IPS DF 6.9 (cell line): ENCODE measurements around the gene LIPG.

Source experiments
- DNase-seq: peaks from one replicate; pipeline ENCODE4 v3.0.0-alpha.2; 2013; ENCODE audit warnings: low read depth, low spot score
- H3K27ac ChIP-seq: one replicate; pipeline ENCODE4 v1.5.1; 2013; ENCODE audit warnings: low read length, control low read depth
- H3K27me3 ChIP-seq: 2 replicates; pipeline ENCODE4 v1.6.1; 2013; ENCODE audit warnings: mild to moderate bottlenecking, low read length; ENCODE audit not compliant: control insufficient read depth, insufficient read depth
- H3K36me3 ChIP-seq: 2 replicates; pipeline ENCODE4 v1.6.1; 2013; ENCODE audit warnings: low read length; ENCODE audit not compliant: control insufficient read depth, insufficient read depth
- H3K4me1 ChIP-seq: 2 replicates; pipeline ENCODE4 v1.6.1; 2013; ENCODE audit warnings: low read length; ENCODE audit not compliant: control insufficient read depth, insufficient read depth
- H3K4me3 ChIP-seq: 2 replicates; pipeline ENCODE4 v1.5.1; 2013; ENCODE audit warnings: mild to moderate bottlenecking, low read length
- H3K9me3 ChIP-seq: 2 replicates; pipeline ENCODE4 v1.6.1; 2013; ENCODE audit warnings: low read length, inconsistent platforms; ENCODE audit not compliant: control insufficient read depth, insufficient read depth
- WGBS: extraction: QIAGEN DNeasy Blood & Tissue Kit; methylation state at CpG from one replicate; pipeline ENCODE4 v1.1.7; 2013; ENCODE audit warnings: mixed read lengths, missing lambda C conversion rate; ENCODE audit not compliant: insufficient read length, insufficient coverage; 5-methylcytosine and 5-hydroxymethylcytosine counted together

LIPG gene

DNA sequence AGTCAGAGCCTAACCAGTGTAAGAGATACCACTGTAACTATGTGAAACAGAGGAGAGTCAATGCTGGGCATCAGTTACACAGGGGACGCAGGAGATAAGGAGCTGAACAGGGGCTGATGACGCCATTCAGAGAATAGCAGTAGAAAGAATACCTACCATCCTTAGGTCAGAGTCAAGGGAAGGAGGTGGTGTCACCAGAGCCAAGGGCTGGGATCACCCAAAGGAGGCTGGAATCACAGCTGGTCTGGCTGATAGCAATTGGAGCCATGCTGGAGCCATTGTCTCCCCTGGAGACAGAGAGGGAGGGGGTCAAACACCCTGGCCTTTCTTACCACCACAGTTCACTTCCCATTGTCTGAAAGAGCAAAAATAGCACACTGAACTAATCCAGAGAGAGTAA is 37.5 kb upstream of the LIPG start:
- no peak overlapping the region for H3K4me3 ChIP-seq
- H3K4me1 ChIP-seq, result peaks cover 3% of the 10 kb centered on the region; the same call in 1 of the 2 replicates
- no peak overlapping the region for H3K27ac ChIP-seq
- no peaks in the 10 kb centered on the region for H3K36me3 ChIP-seq
- H3K27me3 ChIP-seq, result no peaks in the 10 kb centered on the region
- no peaks in the 10 kb centered on the region for H3K9me3 ChIP-seq
- no CpG with 5 or more reads among the region's 2 CpGs for WGBS
- no peak for DNase-seq

DNA sequence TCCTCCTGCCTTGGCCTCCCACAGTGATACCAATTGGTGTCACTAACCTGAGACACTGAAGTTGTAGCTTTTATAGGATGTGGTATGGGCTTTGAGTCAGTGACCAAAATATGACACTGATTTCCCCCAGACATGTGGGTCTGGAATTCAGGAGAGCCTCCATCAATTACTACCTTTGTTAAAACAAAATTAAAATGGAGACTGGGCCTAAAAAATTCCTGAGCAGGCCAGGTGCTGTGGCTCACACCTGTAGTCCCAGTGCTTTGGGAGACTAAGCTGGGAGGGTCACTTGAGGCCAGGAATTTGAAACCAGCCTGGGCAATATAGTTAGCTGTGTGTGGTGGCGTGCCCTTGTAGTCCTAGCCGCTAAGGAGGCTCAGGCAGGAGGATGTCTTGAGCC is 36.9 kb upstream of the LIPG start:
- no peaks in the 10 kb centered on the region for H3K9me3 ChIP-seq
- no peak overlapping the region for H3K27ac ChIP-seq
- no peaks in the 10 kb centered on the region for H3K4me1 ChIP-seq
- no CpG with 5 or more reads among the region's 2 CpGs for WGBS
- no peak for DNase-seq
- no peaks in the 10 kb centered on the region for H3K27me3 ChIP-seq
- no peak overlapping the region for H3K4me3 ChIP-seq
- no peaks in the 10 kb centered on the region for H3K36me3 ChIP-seq

- no peak overlapping the region for H3K4me3 ChIP-seq
- H3K9me3 ChIP-seq, result no peaks in the 10 kb centered on the region
- no peaks in the 10 kb centered on the region for H3K36me3 ChIP-seq
- no peak for DNase-seq
- H3K27me3 ChIP-seq, result no peaks in the 10 kb centered on the region
- no peaks in the 10 kb centered on the region for H3K4me1 ChIP-seq
- no peak overlapping the region for H3K27ac ChIP-seq
- WGBS, result no CpG with 5 or more reads among the region's 2 CpGs
Observed at GRCh38 chr18:49525981-49526380, 35.9 kb upstream of the LIPG start.

GRCh38 chr18:49527631-49528327 is 34.1 kb upstream of the LIPG start:
- DNase-seq, result no peak

DNA sequence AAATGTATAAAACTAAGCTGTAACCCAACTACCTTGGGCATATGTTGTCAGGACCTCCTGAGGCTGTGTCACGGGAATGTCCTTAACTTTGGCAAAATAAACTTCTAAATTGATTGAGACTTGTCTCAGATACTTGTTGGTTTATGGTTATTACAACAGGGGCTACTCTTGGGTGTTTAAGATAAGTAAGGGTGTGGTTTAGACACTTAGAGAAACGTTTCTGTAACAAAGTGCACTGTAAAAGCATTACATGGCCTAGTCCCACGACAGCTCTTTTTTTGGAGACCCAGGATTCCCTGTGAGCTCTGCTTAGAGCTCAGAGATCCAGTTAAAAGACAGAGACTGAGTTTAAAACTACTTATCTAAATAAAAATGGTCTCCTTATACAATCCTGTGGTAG is 32.3 kb upstream of the LIPG start:
- Histone ChIP-seq H3K27ac (no peak overlapping the region), H3K4me1 (no peaks in the 10 kb centered on the region), H3K4me3 (no peak overlapping the region), H3K36me3 (no peaks in the 10 kb centered on the region), H3K27me3 (no peaks in the 10 kb centered on the region), H3K9me3 (no peaks in the 10 kb centered on the region)
- DNase-seq, result no peak
- no CpG with 5 or more reads among the region's 3 CpGs for WGBS

More at GRCh38 chr18:49527631-49528327, 34.1 kb upstream of the LIPG start:
- H3K27me3 ChIP-seq, result no peaks in the 10 kb centered on the region
- no peak overlapping the region for H3K4me3 ChIP-seq
- WGBS, result no CpG with 5 or more reads among the region's 8 CpGs
- H3K4me1 ChIP-seq, result no peaks in the 10 kb centered on the region
- no peaks in the 10 kb centered on the region for H3K9me3 ChIP-seq
- no peak overlapping the region for H3K27ac ChIP-seq
- H3K36me3 ChIP-seq, result no peaks in the 10 kb centered on the region

DNA sequence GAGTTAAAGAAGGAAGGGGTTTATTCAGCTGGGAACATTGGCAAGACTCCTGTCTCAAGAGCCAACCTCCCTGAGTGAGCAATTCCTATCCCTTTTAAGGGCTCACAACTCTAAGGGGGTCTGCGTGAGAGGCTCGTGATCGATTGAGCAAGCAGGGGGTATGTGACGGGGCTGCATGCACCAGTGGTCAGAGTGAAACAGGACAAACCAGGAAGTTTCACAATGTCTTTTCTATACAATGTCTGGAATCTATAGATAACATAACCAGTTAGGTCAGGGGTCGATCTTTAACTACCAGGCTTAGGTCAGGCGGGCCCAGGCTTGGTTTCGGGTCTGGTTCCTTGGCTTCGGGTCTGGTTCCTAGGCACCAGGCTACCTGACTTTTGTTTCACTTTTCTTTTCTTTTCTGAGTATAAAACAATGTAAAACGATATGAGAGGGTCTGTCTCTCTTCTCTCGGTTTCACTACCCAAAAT is 30.1 kb upstream of the LIPG start:
- Histone ChIP-seq H3K9me3 (no peaks in the 10 kb centered on the region), H3K27ac (no peak overlapping the region), H3K27me3 (no peaks in the 10 kb centered on the region), H3K4me3 (no peak overlapping the region), H3K4me1 (no peaks in the 10 kb centered on the region), H3K36me3 (no peaks in the 10 kb centered on the region)
- no peak for DNase-seq
- no CpG with 5 or more reads among the region's 10 CpGs for WGBS

DNA sequence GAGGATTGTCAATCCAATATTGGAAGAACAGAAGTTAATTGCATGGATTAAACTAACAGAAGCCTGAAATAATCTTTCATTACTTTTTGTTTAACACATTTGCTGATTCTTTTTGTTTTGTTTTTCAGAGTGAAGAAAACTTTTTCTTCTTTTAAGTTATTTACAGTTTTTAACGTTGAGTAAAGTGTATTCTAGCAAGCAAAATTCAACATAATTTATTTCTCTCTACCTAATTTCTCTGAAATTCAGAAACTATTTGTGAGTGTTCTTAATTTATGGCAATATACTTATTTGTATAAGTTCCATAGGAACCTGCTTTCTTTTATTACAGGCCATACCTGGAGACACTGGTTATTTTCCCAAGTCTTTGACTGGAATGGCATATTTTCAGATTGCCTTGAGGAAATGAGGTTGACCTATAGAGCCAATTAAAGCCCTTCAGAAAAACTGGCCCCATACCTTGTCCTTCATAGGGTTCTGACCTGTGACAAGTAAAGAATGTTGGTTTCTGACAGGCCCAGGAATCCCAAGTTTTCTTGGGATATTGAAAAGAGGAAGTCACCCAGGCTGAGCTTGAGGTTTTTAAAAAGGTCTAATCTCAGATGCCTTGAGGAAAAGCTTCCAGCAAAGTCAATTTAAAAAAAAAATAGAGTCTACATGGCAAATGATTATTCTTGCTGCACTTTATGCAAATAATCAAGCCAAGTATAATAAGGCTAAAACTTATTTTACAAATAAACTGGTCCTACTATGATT is 26.8 kb upstream of the LIPG start:
- Histone ChIP-seq H3K27ac (no peak overlapping the region), H3K27me3 (no peaks in the 10 kb centered on the region), H3K4me3 (no peak overlapping the region), H3K36me3 (no peaks in the 10 kb centered on the region), H3K4me1 (no peaks in the 10 kb centered on the region), H3K9me3 (no peaks in the 10 kb centered on the region)
- no CpG with 5 or more reads among the region's 1 CpG for WGBS
- DNase-seq, result no peak

GRCh38 chr18:49537232-49537896 is 24.5 kb upstream of the LIPG start:
- Histone ChIP-seq H3K27me3 (no peaks in the 10 kb centered on the region), H3K36me3 (no peaks in the 10 kb centered on the region), H3K4me3 (no peak overlapping the region), H3K27ac (no peak overlapping the region), H3K9me3 (no peaks in the 10 kb centered on the region), H3K4me1 (no peaks in the 10 kb centered on the region)
- DNase-seq, result no peak
- no CpG with 5 or more reads among the region's 6 CpGs for WGBS

DNA sequence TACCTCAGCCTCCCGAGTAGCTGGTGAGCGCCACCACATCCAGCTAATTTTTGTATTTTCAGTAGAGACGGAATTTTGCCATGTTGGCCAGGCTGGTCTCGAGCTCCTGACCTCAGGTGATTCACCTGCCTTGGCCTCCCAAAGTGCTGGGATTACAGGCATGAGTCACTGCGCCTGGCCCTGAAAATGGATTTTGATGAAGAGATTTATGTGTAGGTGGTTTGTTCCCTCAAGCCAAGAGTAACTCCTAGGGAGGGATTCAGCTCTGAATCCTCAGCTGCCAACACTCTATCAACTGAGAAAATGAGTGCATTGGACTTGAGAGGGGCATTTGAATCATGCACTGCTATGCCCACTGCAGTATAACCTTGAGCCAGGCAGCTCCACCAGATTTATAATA is 17.5 kb upstream of the LIPG start:
- no peaks in the 10 kb centered on the region for H3K9me3 ChIP-seq
- DNase-seq, result no peak
- WGBS, result no CpG with 5 or more reads among the region's 5 CpGs
- no peaks in the 10 kb centered on the region for H3K27me3 ChIP-seq
- no peak overlapping the region for H3K4me3 ChIP-seq
- H3K27ac ChIP-seq, result no peak overlapping the region
- H3K36me3 ChIP-seq, result no peaks in the 10 kb centered on the region
- no peaks in the 10 kb centered on the region for H3K4me1 ChIP-seq

GRCh38 chr18:49546278-49546677 is 15.6 kb upstream of the LIPG start:
- no CpG with 5 or more reads among the region's 1 CpG for WGBS
- Histone ChIP-seq H3K4me3 (no peak overlapping the region), H3K4me1 (no peaks in the 10 kb centered on the region), H3K9me3 (no peaks in the 10 kb centered on the region), H3K27ac (no peak overlapping the region), H3K36me3 (no peaks in the 10 kb centered on the region), H3K27me3 (no peaks in the 10 kb centered on the region)
- no peak for DNase-seq
